DOHH2 (cell line): Measurements from ENCODE around the gene ACSF3.

Experiments used
- H3F3A ChIP-seq: fragments of 200-600 bp; sonication (generic), shearing (Covaris generic); 2 replicates; pipeline ENCODE4 v1.6.0; 2016; ENCODE audit warnings: antibody characterized with exemption, mild to moderate bottlenecking; ENCODE audit not compliant: control insufficient read depth, insufficient read depth
- H3K27ac ChIP-seq: fragments of 200-600 bp; sonication (generic); 2 replicates; pipeline ENCODE4 v1.5.1; 2014; ENCODE audit warnings: low read depth, mild to moderate bottlenecking, low read length, moderate library complexity
- H3K27me3 ChIP-seq: fragments of 200-600 bp; sonication (generic); 2 replicates; pipeline ENCODE4 v1.6.1; 2014; ENCODE audit warnings: mild to moderate bottlenecking, low read length, mixed read lengths; ENCODE audit not compliant: control insufficient read depth
- H3K36me3 ChIP-seq: fragments of 200-600 bp; sonication (generic); 2 replicates; pipeline ENCODE4 v1.6.1; 2014; ENCODE audit warnings: mild to moderate bottlenecking, low read length, moderate library complexity, mixed read lengths; ENCODE audit not compliant: control insufficient read depth
- H3K4me1 ChIP-seq: fragments of 200-600 bp; sonication (generic); 2 replicates; pipeline ENCODE4 v1.6.1; 2014; ENCODE audit warnings: mild to moderate bottlenecking, low read length, mixed read lengths; ENCODE audit not compliant: control insufficient read depth
- H3K4me2 ChIP-seq: fragments of 200-600 bp; sonication (generic); 2 replicates; pipeline ENCODE4 v1.6.0; 2014; ENCODE audit warnings: mild to moderate bottlenecking, low read length, moderate library complexity
- H3K4me3 ChIP-seq: fragments of 200-600 bp; sonication (generic); 2 replicates; pipeline ENCODE4 v1.5.1; 2014; ENCODE audit warnings: mild to moderate bottlenecking, low read length, mixed read lengths
- H3K79me2 ChIP-seq: fragments of 200-600 bp; sonication (generic); 2 replicates; pipeline ENCODE4 v1.6.1; 2014; ENCODE audit warnings: mild to moderate bottlenecking, low read length, mixed read lengths; ENCODE audit not compliant: control insufficient read depth
- H3K9me2 ChIP-seq: fragments of 200-600 bp; sonication (generic); replicated peaks from 2 replicates; pipeline ENCODE4 v1.6.1; 2014; ENCODE audit warnings: mild to moderate bottlenecking, low read length, mixed read lengths; ENCODE audit not compliant: control insufficient read depth
- H3K9me3 ChIP-seq: fragments of 200-600 bp; sonication (generic); 2 replicates; pipeline ENCODE4 v1.6.1; 2014; ENCODE audit warnings: antibody characterized with exemption, low read length, mixed read lengths; ENCODE audit not compliant: control insufficient read depth, insufficient read depth
- H4K20me1 ChIP-seq: fragments of 200-600 bp; sonication (generic); 2 replicates; pipeline ENCODE4 v1.6.0; 2014; ENCODE audit warnings: low read depth, mild to moderate bottlenecking, antibody characterized with exemption, low read length, moderate library complexity; ENCODE audit not compliant: control insufficient read depth, insufficient read depth
- EZH2phosphoT487 ChIP-seq: fragments of 200-600 bp; sonication (generic); IDR thresholded peaks from 2 replicates; pipeline ENCODE4 v1.6.1; 2017; ENCODE audit warnings: borderline replicate concordance, mild to moderate bottlenecking, antibody characterized with exemption, low read length, moderate library complexity, mixed read lengths
- TF ChIP-seq, protein P1 (sequence below): fragments of 200-600 bp; sonication (generic); IDR thresholded peaks from one replicate; pipeline ENCODE4 v1.5.1; 2014; ENCODE audit warnings: antibody characterized with exemption, mild to moderate bottlenecking, low read depth, low read length; ENCODE audit not compliant: poor library complexity, severe bottlenecking

ACSF3 gene

DNA sequence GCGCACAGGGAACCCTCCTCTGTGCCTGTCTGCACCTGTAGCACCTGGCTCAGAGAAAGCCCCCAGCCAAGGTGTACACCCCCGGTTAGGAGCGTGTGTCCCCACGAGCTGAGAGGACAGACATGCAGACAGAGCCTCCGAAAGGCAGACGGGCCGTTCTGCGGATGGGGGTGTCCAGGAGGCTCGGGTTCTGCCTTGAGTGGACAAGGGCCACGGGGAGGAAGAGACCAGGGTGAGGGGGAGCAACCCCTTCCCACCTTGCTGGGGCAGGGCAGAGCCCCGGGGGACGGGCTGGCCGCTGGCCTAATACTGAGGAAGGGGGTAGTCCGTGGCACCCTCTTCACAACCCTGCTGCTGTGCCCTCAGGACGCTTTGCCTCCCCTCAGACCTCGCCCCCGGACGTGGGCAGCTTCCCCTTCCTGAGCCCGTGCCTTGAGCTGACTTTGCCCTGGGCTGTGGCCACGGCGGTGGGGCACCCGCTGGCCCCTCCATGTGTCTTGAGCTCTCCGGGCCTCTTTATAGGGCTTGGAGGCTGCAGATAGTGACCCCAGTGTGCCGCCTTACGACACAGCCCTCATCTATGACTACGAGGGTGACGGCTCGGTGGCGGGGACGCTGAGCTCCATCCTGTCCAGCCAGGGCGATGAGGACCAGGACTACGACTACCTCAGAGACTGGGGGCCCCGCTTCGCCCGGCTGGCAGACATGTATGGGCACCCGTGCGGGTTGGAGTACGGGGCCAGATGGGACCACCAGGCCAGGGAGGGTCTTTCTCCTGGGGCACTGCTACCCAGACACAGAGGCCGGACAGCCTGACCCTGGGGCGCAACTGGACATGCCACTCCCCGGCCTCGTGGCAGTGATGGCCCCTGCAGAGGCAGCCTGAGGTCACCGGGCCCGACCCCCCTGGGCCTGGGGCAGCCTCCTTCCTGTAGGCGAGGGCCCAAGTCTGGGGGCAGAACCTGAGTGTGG, 101.0 kb downstream of the ACSF3 start:
- no peaks in the 10 kb centered on the region for H3K9me3 ChIP-seq

DNA sequence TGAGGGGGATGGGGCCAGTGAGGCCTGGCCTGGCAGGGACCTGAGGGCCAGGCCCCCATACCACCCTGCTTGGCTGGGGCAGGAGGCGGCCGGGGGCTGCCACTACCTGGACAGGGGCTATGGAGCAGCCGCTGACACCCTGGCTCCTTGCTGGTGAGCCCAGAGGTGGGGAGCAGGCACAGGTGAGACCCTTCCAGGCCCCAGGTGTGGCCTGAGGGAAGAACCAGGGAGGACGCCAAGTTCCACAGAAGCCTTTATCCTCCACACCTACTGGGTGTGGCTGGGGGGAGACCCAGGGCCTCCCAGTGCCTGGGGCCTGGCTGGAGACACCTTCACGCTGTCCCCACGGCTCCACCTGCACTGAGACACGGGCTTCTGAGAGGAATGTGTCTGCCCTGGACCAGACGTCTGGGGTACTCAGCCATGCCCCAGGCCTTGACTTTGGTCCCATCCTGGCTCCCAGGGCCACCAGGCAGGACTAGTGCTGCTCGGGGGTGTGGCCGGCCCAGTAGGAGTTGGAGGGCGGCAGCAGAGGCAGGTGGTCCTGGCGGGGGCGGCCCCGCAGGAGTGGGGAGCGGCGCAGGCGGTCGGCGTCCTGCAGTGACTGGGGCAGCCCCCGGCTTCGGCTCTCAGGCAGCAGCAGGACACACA, 102.0 kb downstream of the ACSF3 start:
- no peaks in the 10 kb centered on the region for H3K9me3 ChIP-seq
- no peaks in the 10 kb centered on the region for H3K36me3 ChIP-seq
- no peak overlapping the region for H3K27ac ChIP-seq
- H3K9me2 ChIP-seq: no peaks in the 10 kb centered on the region
- no peaks in the 10 kb centered on the region for H3K79me2 ChIP-seq
- H3K4me2 ChIP-seq: no peak overlapping the region
- H3K4me3 ChIP-seq: no peak overlapping the region
- TF ChIP-seq EZH2phosphoT487: no peak
- TF ChIP-seq, protein P1, sequence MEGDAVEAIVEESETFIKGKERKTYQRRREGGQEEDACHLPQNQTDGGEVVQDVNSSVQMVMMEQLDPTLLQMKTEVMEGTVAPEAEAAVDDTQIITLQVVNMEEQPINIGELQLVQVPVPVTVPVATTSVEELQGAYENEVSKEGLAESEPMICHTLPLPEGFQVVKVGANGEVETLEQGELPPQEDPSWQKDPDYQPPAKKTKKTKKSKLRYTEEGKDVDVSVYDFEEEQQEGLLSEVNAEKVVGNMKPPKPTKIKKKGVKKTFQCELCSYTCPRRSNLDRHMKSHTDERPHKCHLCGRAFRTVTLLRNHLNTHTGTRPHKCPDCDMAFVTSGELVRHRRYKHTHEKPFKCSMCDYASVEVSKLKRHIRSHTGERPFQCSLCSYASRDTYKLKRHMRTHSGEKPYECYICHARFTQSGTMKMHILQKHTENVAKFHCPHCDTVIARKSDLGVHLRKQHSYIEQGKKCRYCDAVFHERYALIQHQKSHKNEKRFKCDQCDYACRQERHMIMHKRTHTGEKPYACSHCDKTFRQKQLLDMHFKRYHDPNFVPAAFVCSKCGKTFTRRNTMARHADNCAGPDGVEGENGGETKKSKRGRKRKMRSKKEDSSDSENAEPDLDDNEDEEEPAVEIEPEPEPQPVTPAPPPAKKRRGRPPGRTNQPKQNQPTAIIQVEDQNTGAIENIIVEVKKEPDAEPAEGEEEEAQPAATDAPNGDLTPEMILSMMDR: no peak
- H3K4me1 ChIP-seq: peaks cover 4% of the 10 kb centered on the region; the same call in 1 of the 2 replicates
- H3K27me3 ChIP-seq: no peaks in the 10 kb centered on the region
- no peaks in the 10 kb centered on the region for H4K20me1 ChIP-seq
- no peaks in the 10 kb centered on the region for H3F3A ChIP-seq

More for the DNA sequence above, 101.0 kb downstream of the ACSF3 start:
- no peak overlapping the region for H3K4me2 ChIP-seq
- no peak overlapping the region for H3K4me3 ChIP-seq
- H3F3A ChIP-seq: peaks cover 5% of the 10 kb centered on the region
- peaks cover 4% of the 10 kb centered on the region; the same call in 1 of the 2 replicates for H3K4me1 ChIP-seq
- H3K27me3 ChIP-seq: no peaks in the 10 kb centered on the region
- no peaks in the 10 kb centered on the region for H3K9me2 ChIP-seq
- no peaks in the 10 kb centered on the region for H4K20me1 ChIP-seq
- no peaks in the 10 kb centered on the region for H3K79me2 ChIP-seq
- no peak for TF ChIP-seq EZH2phosphoT487
- TF ChIP-seq, protein P1: no peak
- H3K36me3 ChIP-seq: no peaks in the 10 kb centered on the region
- H3K27ac ChIP-seq: no peak overlapping the region

DNA sequence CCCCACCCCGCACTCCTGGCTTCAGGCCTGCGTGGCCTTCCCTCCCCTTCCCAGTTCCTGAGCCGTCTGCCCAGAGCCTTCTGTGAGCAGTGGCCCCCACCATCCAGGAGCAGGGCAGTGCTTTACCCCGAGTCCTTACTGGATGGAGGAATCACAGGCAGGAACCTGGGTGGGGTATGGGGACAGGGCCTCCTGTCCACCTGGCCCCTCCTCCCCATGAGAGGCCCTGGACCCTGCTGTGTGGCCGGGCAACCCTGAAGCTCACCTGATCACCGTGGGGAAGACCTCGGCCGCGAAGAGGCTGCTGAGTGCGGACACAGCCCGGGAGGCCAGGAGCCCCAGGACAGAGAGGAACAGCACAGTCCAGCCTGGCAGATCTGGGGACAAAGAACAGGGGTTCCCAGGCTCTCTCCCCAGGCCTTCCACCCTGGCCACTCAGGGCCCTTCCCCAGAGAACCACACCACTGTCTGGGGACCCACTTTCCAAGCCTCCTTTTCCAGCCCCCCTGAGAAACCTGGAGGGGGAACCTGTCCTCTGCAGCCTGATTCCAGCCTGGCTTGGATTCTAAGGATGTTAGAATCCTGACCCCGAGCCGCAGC, 103.5 kb downstream of the ACSF3 start:
- Histone ChIP-seq H3F3A (no peaks in the 10 kb centered on the region), H3K27me3 (no peaks in the 10 kb centered on the region), H3K4me1 (peaks cover 2% of the 10 kb centered on the region; the same call in 1 of the 2 replicates), H3K9me3 (no peaks in the 10 kb centered on the region), H3K4me2 (no peak overlapping the region), H4K20me1 (no peaks in the 10 kb centered on the region), H3K4me3 (no peak overlapping the region), H3K79me2 (no peaks in the 10 kb centered on the region), H3K27ac (no peak overlapping the region), H3K9me2 (no peaks in the 10 kb centered on the region), H3K36me3 (no peaks in the 10 kb centered on the region)
- TF ChIP-seq, protein P1: no peak
- TF ChIP-seq EZH2phosphoT487: no peak
